Hypothalamus (tissue), 51 donors: Measurements from ENCODE around the gene ZIC5.
"Not testable (repeated sequence)": the region's sequence is repeated elsewhere in the genome, so short reads cannot be mapped to it uniquely, and the experiment has no call there.

ENCODE experiments used
- DNase-seq, 51 donors: peaks; one replicate each; lab custom pipeline; 2025; lab: John Stamatoyannopoulos, UW

ZIC5 gene

DNA sequence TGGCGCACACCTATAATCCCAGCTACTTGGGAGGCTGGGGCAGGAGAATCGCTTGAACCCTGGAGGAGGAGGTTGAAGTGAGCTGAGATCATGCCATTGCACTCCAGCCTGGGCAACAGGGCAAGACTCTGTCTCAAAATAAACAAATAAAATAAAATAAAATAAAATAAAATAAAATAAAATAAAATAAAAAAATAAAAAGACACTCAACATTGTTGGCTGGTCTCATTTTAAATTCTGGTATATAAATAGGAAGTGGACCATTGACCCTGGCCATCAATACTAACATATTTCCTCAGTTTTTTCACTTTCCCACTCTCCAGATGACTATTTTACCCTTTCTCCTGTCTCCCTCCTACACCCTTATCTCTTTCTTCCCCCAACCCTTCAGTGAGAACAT lies 26.1 kb downstream of the ZIC5 start:
- DNase-seq, result not testable (repeated sequence)

DNA sequence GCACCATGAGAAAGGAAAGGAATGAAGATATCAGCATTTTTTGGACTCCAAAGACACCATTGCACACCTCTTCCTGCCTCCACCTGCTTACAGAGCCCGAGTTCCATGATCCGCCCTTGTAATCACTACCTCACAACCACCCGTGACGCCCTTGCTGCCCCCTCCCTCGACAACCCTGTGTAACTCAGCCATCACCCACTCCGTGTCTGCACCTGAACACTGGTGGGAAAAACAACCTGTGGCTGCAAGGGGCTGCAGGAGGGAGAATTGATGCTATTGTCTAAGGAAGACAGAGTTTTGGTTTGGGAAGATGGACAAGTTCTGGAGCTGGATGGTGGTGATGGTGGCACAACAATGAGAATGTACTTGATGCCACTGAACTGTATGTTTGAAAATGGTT lies 27.0 kb downstream of the ZIC5 start:
- DNase-seq, result no peak

DNA sequence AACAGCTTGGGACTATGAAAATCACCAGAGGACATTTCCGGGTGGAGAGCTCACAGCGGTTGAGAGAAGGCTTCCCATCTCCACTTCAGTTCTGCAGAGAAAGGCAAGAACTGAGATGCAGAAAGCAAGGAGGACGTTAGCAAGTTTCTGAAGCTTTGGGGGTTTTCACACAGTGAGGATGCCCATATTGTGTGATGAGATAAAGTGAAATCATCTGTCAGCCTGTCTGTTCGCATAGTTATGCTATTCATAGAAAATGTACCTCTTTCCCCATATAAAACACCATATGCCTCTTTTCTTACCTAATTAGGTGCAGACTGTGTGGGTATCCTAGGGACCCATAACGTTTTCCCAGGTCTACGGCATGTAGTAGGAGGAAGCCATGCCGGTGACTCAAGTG lies 27.5 kb downstream of the ZIC5 start:
- no peak for DNase-seq

DNA sequence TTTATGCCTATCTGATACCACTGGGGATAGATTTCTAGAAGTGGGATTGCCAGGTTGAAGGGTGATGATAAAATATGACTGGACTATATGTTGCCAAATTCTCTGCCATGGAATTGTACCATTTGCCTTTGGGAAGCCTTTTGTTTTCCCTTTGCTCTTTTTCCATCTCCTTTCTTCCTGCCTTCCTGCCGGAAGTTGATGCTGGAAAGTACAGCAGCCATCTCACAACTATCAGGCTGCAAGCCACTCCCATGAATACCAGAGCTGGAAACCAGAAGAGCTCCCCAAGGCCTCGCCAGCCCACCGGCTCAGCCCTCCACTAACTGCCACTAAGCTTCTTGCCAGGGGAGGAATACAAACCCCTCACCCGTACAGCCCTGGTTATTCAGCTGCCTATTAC lies 29.7 kb downstream of the ZIC5 start:
- DNase-seq, result no peak

DNA sequence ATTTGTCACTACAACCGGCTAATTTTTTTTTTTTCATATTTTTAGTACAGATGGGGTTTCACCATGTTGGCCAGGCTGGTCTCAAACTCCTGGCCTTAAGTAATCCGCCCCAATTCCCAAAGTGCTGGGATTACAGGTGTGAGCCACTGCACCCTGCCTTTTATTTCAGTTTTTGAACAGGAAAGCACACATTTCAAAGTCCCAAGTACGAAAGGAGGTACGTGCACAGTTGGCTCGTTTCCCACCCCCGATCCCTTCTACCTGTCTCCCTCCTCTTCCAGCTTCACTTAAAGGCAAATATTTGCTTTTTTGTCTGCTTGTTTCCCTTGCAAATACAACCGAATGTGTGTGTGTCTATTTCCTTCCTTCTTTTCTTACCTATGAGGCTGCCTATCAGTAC lies 30.5 kb downstream of the ZIC5 start:
- no peak for DNase-seq

DNA sequence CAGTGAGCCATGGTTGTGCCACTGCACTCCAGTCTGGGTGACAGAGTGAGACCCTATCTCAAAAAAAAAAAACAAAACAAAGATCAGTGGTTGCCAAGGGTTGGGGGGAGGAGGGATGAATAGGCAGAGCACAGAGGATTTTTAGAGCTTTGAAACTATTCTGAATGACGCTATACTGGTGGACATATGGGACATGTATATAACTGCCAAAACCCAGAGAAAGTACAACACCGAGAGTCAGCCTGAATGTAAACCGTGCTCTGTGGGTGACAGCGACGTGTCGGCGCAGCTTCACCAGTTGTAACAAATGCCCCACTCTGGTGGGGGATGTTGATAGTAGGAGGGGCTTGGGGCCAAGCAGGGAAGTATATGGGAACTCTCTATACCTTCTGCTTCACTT lies 32.9 kb downstream of the ZIC5 start:
- no peak for DNase-seq

- no peak for DNase-seq
Measured at GRCh38 chr13:99935772-99936171, 35.8 kb downstream of the ZIC5 start.

- DNase-seq, result no peak
Measured at GRCh38 chr13:99932912-99933311, 38.7 kb downstream of the ZIC5 start.

- no peak for DNase-seq
Measured at GRCh38 chr13:99930925-99931324, 40.6 kb downstream of the ZIC5 start.

GRCh38 chr13:99929866-99930265 lies 41.7 kb downstream of the ZIC5 start:
- no peak for DNase-seq

DNA sequence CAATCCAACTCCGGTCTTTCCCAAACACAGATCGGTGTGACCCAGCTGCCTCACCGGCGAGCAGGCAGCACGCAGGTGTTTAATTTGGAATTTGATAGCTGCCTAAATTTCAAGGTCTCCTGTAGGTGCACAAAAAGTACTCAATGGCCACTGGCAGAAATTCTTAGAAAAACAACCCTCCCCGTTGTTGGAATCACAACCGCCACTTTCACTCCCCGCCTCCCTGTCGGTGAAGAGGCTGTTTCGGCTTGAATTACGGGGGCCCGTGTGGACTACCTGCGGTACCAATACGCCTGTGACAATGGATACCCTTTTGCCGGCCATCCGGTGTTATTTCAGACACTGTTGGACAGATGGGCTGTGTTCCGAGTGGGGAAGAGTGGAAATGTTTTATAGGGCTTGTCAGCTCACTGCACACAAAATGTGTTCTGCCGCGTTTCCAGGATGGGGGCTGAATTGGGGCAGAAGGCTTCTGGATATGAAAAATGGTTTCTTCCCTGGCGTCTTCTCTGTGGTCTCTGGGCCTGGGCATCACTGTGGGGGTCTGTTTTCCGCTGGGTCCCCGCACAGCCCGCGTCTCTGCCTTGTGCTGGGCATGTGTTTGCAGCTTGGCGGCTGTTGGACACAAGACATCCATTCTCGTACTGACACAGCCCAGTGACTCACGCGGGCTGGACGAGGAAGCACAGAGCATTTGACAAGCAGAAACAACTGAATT lies 45.4 kb downstream of the ZIC5 start:
- peak in 1 of 51 donors; percentile 35 for DNase-seq

DNA sequence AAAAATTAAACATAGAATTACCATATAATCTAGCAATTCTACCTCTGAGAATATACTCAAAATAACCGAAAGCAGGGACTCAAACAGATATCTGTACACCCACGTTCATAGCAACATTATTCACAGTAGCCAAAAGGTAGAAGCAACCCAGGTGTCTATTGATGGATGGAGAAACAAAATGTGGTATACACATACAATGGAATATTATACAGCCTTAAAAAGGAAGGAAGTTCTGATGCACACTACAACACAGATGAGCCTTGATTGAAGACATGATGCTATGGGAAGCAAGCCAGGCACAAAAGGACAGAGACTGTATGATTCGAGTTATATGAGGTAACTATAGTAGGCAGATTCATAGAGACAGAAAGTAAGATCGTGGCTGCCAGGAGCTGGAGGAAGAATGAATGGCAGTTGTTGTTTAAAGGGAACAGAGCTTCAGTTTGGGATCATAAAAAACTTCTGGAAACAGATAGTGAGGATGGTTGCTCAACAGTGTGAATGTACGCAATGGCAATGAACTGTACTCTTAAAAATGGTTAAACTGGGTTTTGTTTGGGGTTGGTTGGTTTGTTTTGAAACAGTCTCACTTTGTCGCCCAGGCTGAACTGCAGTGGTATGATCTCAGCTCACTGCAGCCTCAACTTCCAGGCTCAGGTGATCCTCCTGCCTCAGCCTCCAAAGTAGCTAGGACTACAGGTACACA lies 47.5 kb downstream of the ZIC5 start:
- DNase-seq, result no peak

GRCh38 chr13:99922631-99923404 lies 48.7 kb downstream of the ZIC5 start:
- DNase-seq, result no peak

DNA sequence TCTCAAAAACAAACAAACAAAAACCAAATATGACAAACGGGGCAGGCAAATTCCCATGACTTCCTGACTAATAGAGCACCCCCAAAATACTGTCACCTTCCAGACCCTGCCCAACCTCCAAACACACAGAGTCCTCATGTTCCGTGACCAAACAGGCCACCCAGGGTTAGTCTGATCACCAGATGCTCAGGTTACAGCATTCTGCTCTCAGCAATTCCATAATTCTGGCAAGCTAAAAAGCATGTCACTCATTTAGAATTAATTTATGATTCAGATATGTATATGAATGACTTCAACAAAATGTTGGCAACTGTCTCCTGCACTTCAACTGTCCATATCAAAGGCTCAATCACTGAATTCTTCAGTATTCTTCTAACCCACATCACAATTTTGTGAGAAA lies 52.4 kb downstream of the ZIC5 start:
- DNase-seq, result no peak

DNA sequence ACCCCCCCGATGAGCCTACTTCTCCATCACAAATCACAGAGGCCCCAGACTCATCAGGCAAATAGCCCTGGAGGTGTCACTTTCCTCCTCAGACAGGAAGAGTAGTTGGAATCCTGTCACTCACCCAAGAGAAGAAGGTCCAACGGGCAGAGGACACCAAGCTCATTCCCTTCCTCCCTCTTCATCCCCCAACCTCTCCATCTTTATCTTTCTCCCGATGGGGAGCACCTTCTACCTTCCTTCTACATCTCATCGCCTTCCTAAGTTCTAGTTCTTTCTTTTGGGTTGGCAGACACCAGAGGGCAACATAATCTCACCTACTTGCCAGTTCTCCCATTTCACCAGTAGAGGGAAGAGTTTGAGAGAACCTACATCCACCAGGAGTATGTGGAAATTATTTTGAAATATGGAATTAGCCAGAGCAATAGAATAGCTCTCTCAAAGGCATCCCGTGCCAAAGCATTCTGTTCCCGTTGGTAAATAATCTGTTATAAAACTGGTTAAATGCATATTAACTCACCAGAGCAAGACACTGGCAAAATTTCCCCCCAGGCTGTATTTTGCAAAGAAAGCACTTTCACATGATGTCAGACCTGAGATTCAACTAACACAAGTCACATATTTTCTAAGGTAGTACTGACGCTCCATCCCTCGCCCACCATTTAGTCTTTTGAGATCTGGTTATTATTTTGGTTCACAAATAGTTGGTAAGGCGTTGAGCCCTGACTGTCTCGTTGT lies 55.0 kb downstream of the ZIC5 start:
- peak in 1 of 51 donors; percentile 56 for DNase-seq

DNA sequence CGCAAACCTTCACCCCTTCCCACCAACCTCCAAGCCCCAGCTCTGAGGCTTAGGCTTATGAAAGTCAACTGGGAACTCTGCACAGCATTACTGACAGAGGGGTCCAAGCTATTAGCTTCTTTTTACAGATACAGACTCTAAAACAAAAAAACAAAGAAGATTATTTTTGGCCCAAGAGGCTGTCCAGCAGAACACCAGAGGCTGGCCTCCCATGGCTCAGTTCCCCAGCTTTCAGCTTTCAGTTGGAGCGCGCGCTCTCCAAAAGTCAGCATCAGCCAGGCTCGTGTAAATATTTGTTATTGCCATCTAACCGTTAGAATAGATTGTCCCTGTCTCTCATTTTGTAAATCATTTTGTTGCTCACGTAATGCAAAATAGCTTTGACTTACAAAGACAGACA lies 58.4 kb downstream of the ZIC5 start:
- no peak for DNase-seq
